Transverse colon (tissue), 4 donors: ENCODE measurements around the gene TMEM87A. TPM values are rescaled to one million over a fixed set of nuclear protein-coding genes. Genes with fewer than 3 reads are reported as not detected.

ENCODE experiments used
- DNase-seq: peaks from one replicate; pipeline ENCODE4 v3.0.0-alpha.2; 2019
- H3K27ac ChIP-seq, 4 donors: fragments of 200-600 bp; sonication (generic); 2 replicates each; pipeline ENCODE4 v1.5.1; 2016 to 2018; ENCODE audit warnings: inconsistent platforms in 4 of 4
- H3K27me3 ChIP-seq: fragments of 200-600 bp; sonication (generic); 2 replicates; pipeline ENCODE4 v1.5.1; 2017; ENCODE audit warnings: inconsistent platforms
- H3K36me3 ChIP-seq, 4 donors: fragments of 200-600 bp; sonication (generic); 2 replicates each; pipeline ENCODE4 v1.5.1; 2017 to 2019; ENCODE audit warnings: inconsistent platforms in 4 of 4
- H3K4me1 ChIP-seq, 4 donors: fragments of 200-600 bp; sonication (generic); 2 replicates each; pipeline ENCODE4 v1.5.1; 2017 to 2020; ENCODE audit warnings: inconsistent platforms in 4 of 4
- H3K4me3 ChIP-seq, 4 donors: fragments of 200-600 bp; sonication (generic); 1 replicate in 1 of 4; 2 replicates in 3 of 4; pipeline versions ENCODE4 v1.5.1 to v1.6.1; 2017 to 2019; ENCODE audit warnings: inconsistent platforms in 4 of 4
- H3K9me3 ChIP-seq, 2 donors: fragments of 200-600 bp; sonication (generic); 2 replicates each; pipeline ENCODE4 v1.5.1; 2017 to 2019; ENCODE audit warnings: inconsistent platforms in 2 of 2
- CTCF ChIP-seq, 5 experiments: fragments of 200-600 bp in 3 of 5; fragments of 450-650 bp in 2 of 5; sonication (generic) in 3 of 5; IDR thresholded peaks; 1 replicate in 2 of 5; 2 replicates in 3 of 5; pipeline ENCODE4 v1.5.1; 2016 to 2017; ENCODE audit warnings: antibody characterized with exemption in 5 of 5, inconsistent platforms in 3 of 5, mild to moderate bottlenecking in 2 of 5, moderate library complexity in 1 of 5
- EP300 ChIP-seq: sonication (generic); formaldehyde crosslinking; IDR thresholded peaks from one replicate; pipeline ENCODE4 v1.6.1; 2017; ENCODE audit warnings: antibody characterized with exemption, low read depth
- POLR2A ChIP-seq: fragments of 450-650 bp; IDR thresholded peaks from one replicate; pipeline ENCODE4 v1.6.1; 2016; ENCODE audit warnings: antibody characterized with exemption, mild to moderate bottlenecking, moderate library complexity
- POLR2AphosphoS5 ChIP-seq, 3 donors: sonication (generic); formaldehyde crosslinking; IDR thresholded peaks; one replicate each; pipeline ENCODE4 v1.6.1; 2016; ENCODE audit warnings: antibody characterized with exemption in 3 of 3
- WGBS, 2 donors: methylation state at CpG; one replicate each; pipeline ENCODE4 v1.1.5; 2018; ENCODE audit warnings: low coverage in 1 of 2; 5-methylcytosine and 5-hydroxymethylcytosine counted together
- in situ Hi-C, 4 donors: fragments of 200-750 bp; cut with MboI; loops; one replicate each; pipeline versions ENCODE4 v1.15.0 to v1.15.1; 2017; ENCODE audit warnings: low sequenced_read_pairs in 3 of 4, low pct_ligation_motif_present in 1 of 4, low pct_unique_long_range_greater_than_20kb in 1 of 4
- intact Hi-C: fragments of 100-400 bp; cut with DNase I; formaldehyde crosslinking; loops from one replicate; pipeline ENCODE4 v1.15.1; 2023; ENCODE audit warnings: low total_unique reads
- total RNA-seq, 4 donors: library from RNA; depleted of rRNA; stranded (reverse); fragments of >200 nt; gene quantifications; one replicate each; pipeline ENCODE4 v1.1.0, GENCODE V29; 2016

The TMEM87A gene
- total RNA-seq, 4 donors from 2014 or later, result 93.1 to 110 (median 107) TPM

DNA sequence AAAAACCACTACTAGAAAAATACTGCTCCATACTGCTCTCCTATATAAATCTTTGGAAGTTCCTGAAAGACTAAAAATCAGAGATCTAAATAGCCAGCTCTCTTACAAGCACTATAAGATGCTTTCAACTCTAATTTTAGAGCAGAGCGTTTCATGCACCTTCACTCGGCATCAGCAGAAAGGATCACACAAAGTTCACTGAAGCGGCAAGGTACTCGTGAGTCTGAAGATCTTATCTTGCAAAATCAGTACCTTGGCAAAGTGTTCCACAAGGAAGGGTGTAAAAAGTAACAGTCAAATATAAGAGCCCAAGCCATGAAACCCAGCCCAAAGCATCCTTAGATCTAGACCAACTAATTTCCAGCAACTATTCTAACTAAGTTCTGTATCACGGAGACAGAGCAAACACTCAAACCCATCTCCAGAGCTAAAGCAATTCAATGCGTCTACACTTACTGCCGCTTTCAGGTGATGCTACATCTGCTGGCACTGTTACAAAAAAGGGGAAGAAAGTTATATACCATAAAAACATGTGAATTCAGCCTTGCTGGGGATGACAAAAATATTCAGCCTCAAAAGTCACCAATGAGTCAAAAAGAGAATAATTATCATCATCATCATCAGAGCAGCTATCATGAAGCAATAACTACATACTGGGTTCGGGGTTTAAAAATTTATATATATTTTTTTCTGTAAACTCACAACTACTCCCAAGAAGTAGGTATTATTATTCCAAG, 81.5 kb downstream of the TMEM87A start:
- H3K36me3 ChIP-seq, result peaks cover 0 to 44% (median 20%) of the 10 kb centered on the region in 4 donors
- in situ Hi-C loops, result no loop called here

GRCh38 chr15:42190370-42190769, 82.9 kb downstream of the TMEM87A start:
- Histone ChIP-seq H3K4me1 (no peaks in the 10 kb centered on the region), H3K4me3 (no peak overlapping the region), H3K9me3 (no peaks in the 10 kb centered on the region), H3K27ac (no peak overlapping the region), H3K36me3 (peaks cover 0 to 57% (median 27%) of the 10 kb centered on the region in 4 donors), H3K27me3 (no peaks in the 10 kb centered on the region)
- no peak for DNase-seq
- in situ Hi-C loops (no loop called here), intact Hi-C loops (no loop called here)
- WGBS, 2 donors, result 96 to 100% methylated on average over 2 of the region's 2 CpGs
- TF ChIP-seq POLR2A (no peak), EP300 (no peak), CTCF (IDR thresholded peaks at IDR 0.05) (no peak), POLR2AphosphoS5 (IDR thresholded peaks at IDR 0.05) (no peak)

More for the DNA sequence above, 81.5 kb downstream of the TMEM87A start:
- Histone ChIP-seq H3K4me1 (no peaks in the 10 kb centered on the region), H3K9me3 (no peaks in the 10 kb centered on the region), H3K27ac (no peak overlapping the region), H3K4me3 (no peak overlapping the region), H3K27me3 (no peaks in the 10 kb centered on the region)
- no peak for TF ChIP-seq EP300
- no peak for TF ChIP-seq POLR2A
- TF ChIP-seq CTCF (IDR thresholded peaks at IDR 0.05), result no peak
- no peak for TF ChIP-seq POLR2AphosphoS5 (IDR thresholded peaks at IDR 0.05)
- WGBS, 2 donors, result 80 to 85% methylated on average over 5 to 8 of the region's 8 CpGs
- intact Hi-C loops, result no loop called here
- no peak for DNase-seq

- no peaks in the 10 kb centered on the region for H3K27me3 ChIP-seq
- H3K4me1 ChIP-seq, result no peaks in the 10 kb centered on the region
- H3K36me3 ChIP-seq, result peaks cover 0 to 71% (median 34%) of the 10 kb centered on the region in 4 donors
- intact Hi-C loops, result no loop called here
- H3K4me3 ChIP-seq, result no peak overlapping the region
- H3K9me3 ChIP-seq, result no peaks in the 10 kb centered on the region
- no peak overlapping the region for H3K27ac ChIP-seq
- in situ Hi-C loops, result no loop called here
- TF ChIP-seq POLR2AphosphoS5 (IDR thresholded peaks at IDR 0.05) (no peak), CTCF (IDR thresholded peaks at IDR 0.05) (no peak), POLR2A (no peak), EP300 (no peak)
- 94% methylated on average over 1 of the region's 1 CpG; no CpG with 5 or more reads in 1 of the 2 donors for WGBS, 2 donors
- DNase-seq, result no peak
These were observed 87.4 kb downstream of the TMEM87A start for GRCh38 chr15:42185801-42186200.

- no peak overlapping the region for H3K4me3 ChIP-seq
- no peaks in the 10 kb centered on the region for H3K4me1 ChIP-seq
- H3K27me3 ChIP-seq, result no peaks in the 10 kb centered on the region
- in situ Hi-C loops, result no loop called here
- intact Hi-C loops, result no loop called here
- H3K9me3 ChIP-seq, result no peaks in the 10 kb centered on the region
- 93 to 95% methylated on average over 4 of the region's 4 CpGs for WGBS, 2 donors
- no peak overlapping the region for H3K27ac ChIP-seq
- TF ChIP-seq POLR2A, result no peak
- TF ChIP-seq CTCF (IDR thresholded peaks at IDR 0.05), result no peak
- H3K36me3 ChIP-seq, result peaks cover 0 to 79% (median 35%) of the 10 kb centered on the region in 4 donors
- no peak for DNase-seq
These were observed 88.5 kb downstream of the TMEM87A start for GRCh38 chr15:42184736-42185135.
